Adrenal gland (tissue), 5 donors: ENCODE results near the gene AHRR.

ENCODE experiments used
- CTCF ChIP-seq, 6 experiments: fragments of 450-650 bp in 4 of 6; fragments of 200-600 bp in 2 of 6; sonication (generic) in 1 of 6; IDR thresholded peaks; 1 replicate in 5 of 6; 2 replicates in 1 of 6; pipeline versions ENCODE4 v1.5.1 to v1.8.0; 2016 to 2021; ENCODE audit warnings: antibody characterized with exemption in 6 of 6, mild to moderate bottlenecking in 2 of 6, moderate library complexity in 1 of 6
- POLR2A ChIP-seq, 2 donors: fragments of 450-650 bp; IDR thresholded peaks; one replicate each; pipeline ENCODE4 v1.6.1; 2017; ENCODE audit warnings: antibody characterized with exemption in 2 of 2, mild to moderate bottlenecking in 2 of 2, moderate library complexity in 1 of 2
- donor health status: DM: no; HTN: no; CAD: no.

GRCh38 chr5:464843-465590 lies 143.5 kb downstream of the AHRR start:
- TF ChIP-seq CTCF (IDR thresholded peaks at IDR 0.05) (no peak), POLR2A (IDR thresholded peaks at IDR 0.05) (no peak)
